ENCODE results near the gene CGNL1.

Gene CGNL1

DNA sequence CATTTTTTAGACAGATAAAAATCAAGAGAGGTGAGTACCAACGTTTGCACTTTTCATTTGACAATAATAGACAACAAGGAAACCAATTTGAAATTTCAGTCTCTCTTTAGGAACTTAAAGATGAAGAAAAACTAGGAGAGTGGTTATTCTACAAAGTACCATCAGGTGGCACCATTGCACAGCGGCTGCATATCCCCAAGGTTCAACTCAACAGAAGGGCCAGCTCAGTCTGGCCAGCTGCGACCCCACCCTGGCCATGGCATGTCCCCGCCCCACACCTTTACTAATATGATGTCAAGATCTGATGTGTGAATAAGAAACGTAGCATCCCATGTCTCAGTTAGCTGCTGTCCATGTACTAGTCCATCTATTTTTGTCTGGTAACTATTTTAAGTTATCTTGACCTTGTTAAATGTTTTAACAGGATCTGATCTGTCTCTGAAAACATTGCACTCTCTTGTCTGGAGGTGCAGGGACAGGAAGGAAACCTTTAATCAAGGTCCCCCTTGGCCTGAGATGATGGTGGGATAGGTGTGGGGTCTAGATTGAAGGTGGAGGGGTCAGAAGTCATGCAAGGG is 35.5 kb upstream of the CGNL1 start:
- TF ChIP-seq CTCF (IDR thresholded peaks at IDR 0.05; ENCODE audit: low read depth, low read length, missing control alignments), result peak; percentile 62
- H3K4me3 ChIP-seq (replicated peaks; ENCODE audit: low read depth, low read length), result no peak overlapping the region
- DNase-seq (ENCODE audit: extremely low read depth, low read depth), result no peak

- no peak overlapping the region for H3K4me3 ChIP-seq (replicated peaks; ENCODE audit: low read depth, low read length)
- TF ChIP-seq CTCF (IDR thresholded peaks at IDR 0.05; ENCODE audit: low read depth, low read length, missing control alignments), result no peak
- no peak for DNase-seq (ENCODE audit: extremely low read depth, low read depth)
Measured at GRCh38 chr15:57343048-57343447, 33.3 kb upstream of the CGNL1 start.

- no peak overlapping the region for H3K4me3 ChIP-seq (replicated peaks; ENCODE audit: low read depth, low read length)
- TF ChIP-seq CTCF (IDR thresholded peaks at IDR 0.05; ENCODE audit: low read depth, low read length, missing control alignments), result no peak
- no peak for DNase-seq (ENCODE audit: extremely low read depth, low read depth)
Measured at GRCh38 chr15:57343498-57343897, 32.8 kb upstream of the CGNL1 start.

DNA sequence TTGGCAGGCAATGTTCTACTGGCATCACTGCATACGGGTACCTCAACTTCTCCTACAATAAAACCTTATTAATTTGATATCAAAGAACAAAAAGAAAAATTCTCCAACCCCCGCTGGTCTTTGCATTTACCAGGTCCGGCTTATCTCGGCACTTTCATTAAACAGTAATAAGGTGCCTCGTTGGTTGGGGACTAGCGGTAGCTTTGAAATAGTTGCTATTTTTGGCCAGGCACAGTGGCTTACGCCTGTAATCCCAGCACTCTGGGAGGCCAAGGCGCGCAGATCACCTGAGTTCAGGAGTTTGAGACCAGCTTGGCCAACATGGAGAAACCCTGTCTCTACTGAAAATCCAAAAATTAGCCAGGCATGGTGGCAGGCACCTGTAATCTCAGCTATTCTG is 32.0 kb upstream of the CGNL1 start:
- TF ChIP-seq CTCF (IDR thresholded peaks at IDR 0.05; ENCODE audit: low read depth, low read length, missing control alignments), result no peak
- no peak overlapping the region for H3K4me3 ChIP-seq (replicated peaks; ENCODE audit: low read depth, low read length)
- no peak for DNase-seq (ENCODE audit: extremely low read depth, low read depth)

- no peak for DNase-seq (ENCODE audit: extremely low read depth, low read depth)
- TF ChIP-seq CTCF (IDR thresholded peaks at IDR 0.05; ENCODE audit: low read depth, low read length, missing control alignments), result peak; percentile 19
Measured at GRCh38 chr15:57345584-57345983, 30.7 kb upstream of the CGNL1 start.

DNA sequence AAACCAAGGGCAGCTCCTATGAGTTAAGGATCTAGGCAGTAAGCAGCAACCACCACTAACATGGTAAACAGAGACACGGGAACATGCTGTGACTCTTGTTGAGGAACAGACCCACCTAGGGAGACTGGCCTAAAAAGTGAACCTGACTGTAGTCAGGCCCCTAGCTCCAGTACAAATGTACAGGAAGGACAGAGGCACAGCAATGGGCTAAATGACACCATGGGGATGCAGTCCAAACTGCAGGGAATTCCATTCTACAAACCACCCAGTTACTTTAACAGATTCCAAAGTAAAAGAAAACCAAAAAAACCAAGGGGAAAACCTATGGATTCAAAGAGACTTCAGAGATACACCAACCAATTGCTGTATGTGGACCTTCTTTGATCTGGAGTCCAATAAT is 28.2 kb upstream of the CGNL1 start:
- no peak overlapping the region for H3K4me3 ChIP-seq (replicated peaks; ENCODE audit: low read depth, low read length)
- DNase-seq (ENCODE audit: extremely low read depth, low read depth), result no peak
- TF ChIP-seq CTCF (IDR thresholded peaks at IDR 0.05; ENCODE audit: low read depth, low read length, missing control alignments), result no peak

More at GRCh38 chr15:57345584-57345983, 30.7 kb upstream of the CGNL1 start:
- no peak overlapping the region for H3K4me3 ChIP-seq (replicated peaks; ENCODE audit: low read depth, low read length)
